GM19035 (cell line): Measurements from ENCODE around the gene SSRP1.

Experiments
- ATAC-seq: cut with Tn5 transposase; IDR thresholded peaks from one replicate; pipeline ENCODE4 v1.9.1; 2021; ENCODE audit not compliant: unreplicated experiment

SSRP1 gene

GRCh38 chr11:57359896-57360690 lies 24.4 kb upstream of the SSRP1 start:
- ATAC-seq, result no peak

- ATAC-seq, result no peak
These were observed 23.7 kb upstream of the SSRP1 start for GRCh38 chr11:57359396-57359795.

GRCh38 chr11:57358991-57359390 lies 23.3 kb upstream of the SSRP1 start:
- no peak for ATAC-seq

GRCh38 chr11:57358543-57358961 lies 22.9 kb upstream of the SSRP1 start:
- no peak for ATAC-seq

GRCh38 chr11:57357856-57358255 lies 22.2 kb upstream of the SSRP1 start:
- ATAC-seq, result no peak

GRCh38 chr11:57357310-57357709 lies 21.6 kb upstream of the SSRP1 start:
- no peak for ATAC-seq

- no peak for ATAC-seq
These were observed 20.6 kb upstream of the SSRP1 start for GRCh38 chr11:57356268-57356667.

- ATAC-seq, result no peak
These were observed 19.0 kb upstream of the SSRP1 start for GRCh38 chr11:57354699-57355098.

GRCh38 chr11:57353852-57354251 lies 18.2 kb upstream of the SSRP1 start:
- no peak for ATAC-seq

- no peak for ATAC-seq
These were observed 17.8 kb upstream of the SSRP1 start for GRCh38 chr11:57353446-57353845.

GRCh38 chr11:57353036-57353435 lies 17.3 kb upstream of the SSRP1 start:
- ATAC-seq, result no peak

- no peak for ATAC-seq
These were observed 14.0 kb upstream of the SSRP1 start for GRCh38 chr11:57349491-57350274.

GRCh38 chr11:57348636-57349313 lies 13.1 kb upstream of the SSRP1 start:
- no peak for ATAC-seq

- ATAC-seq, result no peak
These were observed 12.4 kb upstream of the SSRP1 start for GRCh38 chr11:57348052-57348451.

GRCh38 chr11:57347336-57347735 lies 11.6 kb upstream of the SSRP1 start:
- no peak for ATAC-seq

GRCh38 chr11:57345555-57346211 lies 10.0 kb upstream of the SSRP1 start:
- no peak for ATAC-seq

- no peak for ATAC-seq
These were observed 9.1 kb upstream of the SSRP1 start for GRCh38 chr11:57344826-57345225.

GRCh38 chr11:57343825-57344224 lies 8.1 kb upstream of the SSRP1 start:
- no peak for ATAC-seq

GRCh38 chr11:57342702-57343101 lies 7.0 kb upstream of the SSRP1 start:
- ATAC-seq, result no peak

GRCh38 chr11:57341250-57341808 lies 5.6 kb upstream of the SSRP1 start:
- ATAC-seq, result no peak

- ATAC-seq, result no peak
These were observed 4.4 kb upstream of the SSRP1 start for GRCh38 chr11:57340039-57340615.
